PC-9 (cell line): Measurements from ENCODE around the gene GDPD5. TPM values are rescaled to one million over a fixed set of nuclear protein-coding genes. Genes with fewer than 3 reads are reported as not detected.

Experiments
- BruUV-seq: library from RNA; stranded (reverse); fragments of 400-500 nt; replicated peaks from 2 replicates; lab custom pipeline; 2021; lab: Mats Ljungman, UMichigan
- CTCF ChIA-PET: fragments of 300-600 bp; sonication (Branson Sonifier 250); formaldehyde crosslinking; loops from one replicate; lab custom pipeline; 2022; ENCODE audit warnings: antibody characterized with exemption; lab: Charles Lee
- POLR2A ChIA-PET: fragments of 300-600 bp; sonication (Branson Sonifier 250); formaldehyde crosslinking; loops from one replicate; lab custom pipeline; 2022; ENCODE audit warnings: antibody characterized with exemption; ENCODE audit not compliant: unreplicated experiment; lab: Charles Lee
- DNase-seq, 2 experiments: peaks; one replicate each; pipeline versions ENCODE4 v3.0.0 to v3.0.0-alpha.2; 2015 to 2022; ENCODE audit warnings: mixed read lengths in 1 of 2
- H2AFZ ChIP-seq: fragments of 200-600 bp; sonication (generic); 2 replicates; pipeline ENCODE4 v1.8.1; 2017; ENCODE audit warnings: antibody characterized with exemption
- H3F3A ChIP-seq: fragments of 200-600 bp; sonication (generic); 2 replicates; pipeline ENCODE4 v1.8.1; 2017; ENCODE audit warnings: antibody characterized with exemption, mild to moderate bottlenecking, low read depth; ENCODE audit not compliant: insufficient read depth
- H3K27ac ChIP-seq: fragments of 200-600 bp; sonication (generic); 2 replicates; pipeline ENCODE4 v1.6.1; 2016; ENCODE audit warnings: mixed run types
- H3K27me3 ChIP-seq: fragments of 200-600 bp; sonication (generic); 2 replicates; pipeline ENCODE4 v1.6.1; 2016; ENCODE audit warnings: low read depth, mixed run types; ENCODE audit not compliant: insufficient read depth
- H3K36me3 ChIP-seq: fragments of 200-600 bp; sonication (generic); 2 replicates; pipeline ENCODE4 v1.6.1; 2016; ENCODE audit warnings: low read depth, mixed run types
- H3K4me1 ChIP-seq: fragments of 200-600 bp; sonication (generic); replicated peaks from 2 replicates; pipeline ENCODE4 v1.6.1; 2016; ENCODE audit warnings: mixed run types; ENCODE audit not compliant: insufficient read depth
- H3K4me2 ChIP-seq: fragments of 200-600 bp; sonication (generic); 2 replicates; pipeline ENCODE4 v1.6.1; 2017; ENCODE audit warnings: mixed run types
- H3K4me3 ChIP-seq: fragments of 200-600 bp; sonication (generic); 2 replicates; pipeline ENCODE4 v1.6.1; 2016; ENCODE audit warnings: mixed run types
- H3K79me2 ChIP-seq: fragments of 200-600 bp; sonication (generic); 2 replicates; pipeline ENCODE4 v1.6.1; 2017; ENCODE audit warnings: low read depth, mixed run types
- H3K9me2 ChIP-seq: fragments of 200-600 bp; sonication (generic); 2 replicates; pipeline ENCODE4 v1.8.1; 2017; ENCODE audit warnings: mild to moderate bottlenecking; ENCODE audit not compliant: insufficient read depth
- H3K9me3 ChIP-seq: fragments of 200-600 bp; sonication (generic); 2 replicates; pipeline ENCODE4 v1.8.1; 2016; ENCODE audit warnings: low read depth; ENCODE audit not compliant: insufficient read depth
- H4K20me1 ChIP-seq: fragments of 200-600 bp; sonication (generic); 2 replicates; pipeline ENCODE4 v1.8.1; 2017; ENCODE audit not compliant: insufficient read depth
- CTCF ChIP-seq: fragments of 200-600 bp; sonication (generic); conservative IDR thresholded peaks from 2 replicates; pipeline ENCODE4 v1.6.1; 2017; ENCODE audit warnings: mixed run types, antibody characterized with exemption, mild to moderate bottlenecking, moderate library complexity
- EZH2 ChIP-seq: fragments of 200-600 bp; sonication (generic); IDR thresholded peaks from 2 replicates; pipeline ENCODE4 v1.8.0; 2017; ENCODE audit warnings: antibody characterized with exemption, low read depth
- intact Hi-C: fragments of 100-400 bp; cut with micrococcal nuclease; formaldehyde crosslinking; loops from one replicate; pipeline ENCODE4 v1.10.0; 2022; ENCODE audit not compliant: unreplicated experiment
- total RNA-seq: library from RNA; stranded (reverse); gene quantifications from 2 replicates; pipeline ENCODE4 v1.2.3, GENCODE V29; 2021

The GDPD5 gene
- total RNA-seq, 1 experiment from 2014 or later: 7.9 TPM

GRCh38 chr11:75482931-75483469 lies 42.7 kb downstream of the GDPD5 start:
- Histone ChIP-seq H3K4me3 (no peak overlapping the region), H2AFZ (no peak overlapping the region), H3K27ac (no peak overlapping the region), H3K4me1 (no peaks in the 10 kb centered on the region), H3K79me2 (no peaks in the 10 kb centered on the region), H3K36me3 (no peaks in the 10 kb centered on the region), H3K4me2 (no peak overlapping the region), H3K27me3 (no peaks in the 10 kb centered on the region), H3K9me3 (no peaks in the 10 kb centered on the region), H3F3A (no peaks in the 10 kb centered on the region; the same call in 1 of the 2 replicates), H4K20me1 (no peaks in the 10 kb centered on the region), H3K9me2 (no peaks in the 10 kb centered on the region)
- BruUV-seq: no TSS peak
- TF ChIP-seq CTCF: no peak
- TF ChIP-seq EZH2: no peak
- CTCF ChIA-PET: no interaction called here
- intact Hi-C loops: no loop called here
- POLR2A ChIA-PET: no interaction called here
- no peak for DNase-seq

- no TSS peak for BruUV-seq
- H3F3A ChIP-seq: no peaks in the 10 kb centered on the region; the same call in 1 of the 2 replicates
- DNase-seq: no peak
- H2AFZ ChIP-seq: no peak overlapping the region
- ChIA-PET CTCF (no interaction called here), POLR2A (no interaction called here)
- H3K4me1 ChIP-seq: no peaks in the 10 kb centered on the region
- no peaks in the 10 kb centered on the region for H3K36me3 ChIP-seq
- TF ChIP-seq CTCF (no peak), EZH2 (no peak)
- H3K79me2 ChIP-seq: no peaks in the 10 kb centered on the region
- H3K27me3 ChIP-seq: no peaks in the 10 kb centered on the region
- intact Hi-C loops: no loop called here
- H3K27ac ChIP-seq: no peak overlapping the region
- no peaks in the 10 kb centered on the region for H3K9me2 ChIP-seq
- no peaks in the 10 kb centered on the region for H4K20me1 ChIP-seq
- no peak overlapping the region for H3K4me2 ChIP-seq
- no peak overlapping the region for H3K4me3 ChIP-seq
- no peaks in the 10 kb centered on the region for H3K9me3 ChIP-seq
Observed at GRCh38 chr11:75481922-75482606, 43.7 kb downstream of the GDPD5 start.

- no peak overlapping the region for H2AFZ ChIP-seq
- intact Hi-C loops: no loop called here
- H4K20me1 ChIP-seq: no peaks in the 10 kb centered on the region
- BruUV-seq: no TSS peak
- no peaks in the 10 kb centered on the region for H3K9me2 ChIP-seq
- ChIA-PET POLR2A (no interaction called here), CTCF (no interaction called here)
- H3K4me1 ChIP-seq: no peaks in the 10 kb centered on the region
- TF ChIP-seq CTCF: no peak
- no peak for TF ChIP-seq EZH2
- no peaks in the 10 kb centered on the region for H3K27me3 ChIP-seq
- H3K79me2 ChIP-seq: no peaks in the 10 kb centered on the region
- H3K9me3 ChIP-seq: no peaks in the 10 kb centered on the region
- no peaks in the 10 kb centered on the region for H3K36me3 ChIP-seq
- DNase-seq: no peak
- no peak overlapping the region for H3K4me3 ChIP-seq
- no peaks in the 10 kb centered on the region; the same call in 1 of the 2 replicates for H3F3A ChIP-seq
- no peak overlapping the region for H3K4me2 ChIP-seq
- no peak overlapping the region for H3K27ac ChIP-seq
Observed at GRCh38 chr11:75481223-75481921, 44.4 kb downstream of the GDPD5 start.
